Astrocyte (in vitro differentiated cells and primary cell): Measurements from ENCODE around the gene TATDN2. TPM values are rescaled to one million over a fixed set of nuclear protein-coding genes. Genes with fewer than 3 reads are reported as not detected.

Experiments
- DNase-seq: peaks from one replicate; pipeline ENCODE4 v3.0.0-alpha.2; 2010; ENCODE audit warnings: low read depth
- FAIRE-seq: peaks from 2 replicates; lab custom pipeline; 2011; peaks lifted over from hg19 to GRCh38; lab: Jason Lieb, UNC
- H2AFZ ChIP-seq: 2 replicates; pipeline ENCODE4 v1.6.0; 2012; ENCODE audit warnings: low read depth, low read length, inconsistent platforms
- H3K27ac ChIP-seq: 2 replicates; pipeline ENCODE4 v1.5.1; 2011; ENCODE audit warnings: low read depth, low read length, inconsistent platforms
- H3K27me3 ChIP-seq: 2 replicates; pipeline ENCODE4 v1.6.0; 2011; ENCODE audit warnings: low read length, inconsistent platforms; ENCODE audit not compliant: insufficient read depth
- H3K36me3 ChIP-seq: 2 replicates; pipeline ENCODE4 v1.5.1; 2011; ENCODE audit warnings: low read length, inconsistent platforms; ENCODE audit not compliant: insufficient read depth
- H3K4me1 ChIP-seq: 2 replicates; pipeline ENCODE4 v1.5.1; 2011; ENCODE audit warnings: low read length, inconsistent platforms; ENCODE audit not compliant: insufficient read depth
- H3K4me2 ChIP-seq: 2 replicates; pipeline ENCODE4 v1.6.0; 2012; ENCODE audit warnings: low read length, inconsistent platforms
- H3K4me3 ChIP-seq: 2 replicates; pipeline ENCODE4 v1.5.1; 2011; ENCODE audit warnings: low read depth, mild to moderate bottlenecking, low read length, inconsistent platforms; ENCODE audit not compliant: insufficient read depth
- H3K79me2 ChIP-seq: 2 replicates; pipeline ENCODE4 v1.6.0; 2012; ENCODE audit warnings: mild to moderate bottlenecking, low read length, inconsistent platforms; ENCODE audit not compliant: insufficient read depth
- H3K9ac ChIP-seq: 2 replicates; pipeline ENCODE4 v1.6.0; 2012; ENCODE audit warnings: mild to moderate bottlenecking, low read length, inconsistent platforms
- H3K9me3 ChIP-seq: 2 replicates; pipeline ENCODE4 v1.5.1; 2012; ENCODE audit warnings: low read depth, mild to moderate bottlenecking, low read length, inconsistent platforms; ENCODE audit not compliant: insufficient read depth
- H4K20me1 ChIP-seq: 2 replicates; pipeline ENCODE4 v1.6.0; 2012; ENCODE audit warnings: low read length, inconsistent platforms; ENCODE audit not compliant: insufficient read depth
- H3K27ac Mint-ChIP-seq: one replicate; pipeline ENCODE4 v1.8.0; 2021; ENCODE audit warnings: mild to moderate bottlenecking, mixed read lengths; ENCODE audit not compliant: unreplicated experiment
- H3K27me3 Mint-ChIP-seq: one replicate; pipeline ENCODE4 v1.8.0; 2021; ENCODE audit warnings: low read depth, mixed read lengths; ENCODE audit not compliant: unreplicated experiment
- H3K36me3 Mint-ChIP-seq: one replicate; pipeline ENCODE4 v1.8.0; 2021; ENCODE audit warnings: low read depth, mixed read lengths; ENCODE audit not compliant: unreplicated experiment
- H3K4me1 Mint-ChIP-seq: one replicate; pipeline ENCODE4 v1.8.0; 2021; ENCODE audit warnings: low read depth, mixed read lengths; ENCODE audit not compliant: unreplicated experiment
- H3K4me3 Mint-ChIP-seq: one replicate; pipeline ENCODE4 v1.8.0; 2021; ENCODE audit warnings: mild to moderate bottlenecking, moderate library complexity, mixed read lengths; ENCODE audit not compliant: unreplicated experiment
- H3K9me3 Mint-ChIP-seq: one replicate; pipeline ENCODE4 v1.8.0; 2021; ENCODE audit warnings: mild to moderate bottlenecking, mixed read lengths; ENCODE audit not compliant: unreplicated experiment
- EZH2 ChIP-seq: IDR thresholded peaks from 2 replicates; pipeline ENCODE4 v1.6.1; 2012; ENCODE audit warnings: mild to moderate bottlenecking, low read length, inconsistent platforms; ENCODE audit not compliant: insufficient read depth
- total RNA-seq: library from RNA; stranded (reverse); gene quantifications from 2 replicates; pipeline ENCODE4 v1.2.1, GENCODE V29; 2021
- TF ChIP-seq, protein P1 (sequence below): IDR thresholded peaks from 2 replicates; pipeline ENCODE4 v1.5.1; 2011; ENCODE audit warnings: low read depth, mild to moderate bottlenecking, inconsistent platforms, low read length, moderate library complexity; ENCODE audit not compliant: insufficient read depth

The TATDN2 gene
- total RNA-seq, 1 donor from 2014 or later = 29.5 TPM

GRCh38 chr3:10224794-10225665, 23.2 kb upstream of the TATDN2 start:
- H3K4me3 Mint-ChIP-seq = no peak overlapping the region
- Histone ChIP-seq H3K4me2 (no peak overlapping the region), H3K4me1 (peaks cover 17% of the 10 kb centered on the region), H4K20me1 (peaks cover 5% of the 10 kb centered on the region), H3K4me3 (no peak overlapping the region), H3K79me2 (no peaks in the 10 kb centered on the region), H3K36me3 (peaks cover 6% of the 10 kb centered on the region), H3K9me3 (no peaks in the 10 kb centered on the region), H3K9ac (no peak overlapping the region), H3K27me3 (no peaks in the 10 kb centered on the region), H2AFZ (no peak overlapping the region), H3K27ac (no peak overlapping the region)
- peaks cover 4% of the 10 kb centered on the region for H3K4me1 Mint-ChIP-seq
- no peak overlapping the region for H3K27ac Mint-ChIP-seq
- no peaks in the 10 kb centered on the region for H3K9me3 Mint-ChIP-seq
- TF ChIP-seq EZH2 = no peak
- TF ChIP-seq, protein P1, sequence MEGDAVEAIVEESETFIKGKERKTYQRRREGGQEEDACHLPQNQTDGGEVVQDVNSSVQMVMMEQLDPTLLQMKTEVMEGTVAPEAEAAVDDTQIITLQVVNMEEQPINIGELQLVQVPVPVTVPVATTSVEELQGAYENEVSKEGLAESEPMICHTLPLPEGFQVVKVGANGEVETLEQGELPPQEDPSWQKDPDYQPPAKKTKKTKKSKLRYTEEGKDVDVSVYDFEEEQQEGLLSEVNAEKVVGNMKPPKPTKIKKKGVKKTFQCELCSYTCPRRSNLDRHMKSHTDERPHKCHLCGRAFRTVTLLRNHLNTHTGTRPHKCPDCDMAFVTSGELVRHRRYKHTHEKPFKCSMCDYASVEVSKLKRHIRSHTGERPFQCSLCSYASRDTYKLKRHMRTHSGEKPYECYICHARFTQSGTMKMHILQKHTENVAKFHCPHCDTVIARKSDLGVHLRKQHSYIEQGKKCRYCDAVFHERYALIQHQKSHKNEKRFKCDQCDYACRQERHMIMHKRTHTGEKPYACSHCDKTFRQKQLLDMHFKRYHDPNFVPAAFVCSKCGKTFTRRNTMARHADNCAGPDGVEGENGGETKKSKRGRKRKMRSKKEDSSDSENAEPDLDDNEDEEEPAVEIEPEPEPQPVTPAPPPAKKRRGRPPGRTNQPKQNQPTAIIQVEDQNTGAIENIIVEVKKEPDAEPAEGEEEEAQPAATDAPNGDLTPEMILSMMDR = peak; percentile 75
- no peaks in the 10 kb centered on the region for H3K27me3 Mint-ChIP-seq
- FAIRE-seq = no peak
- H3K36me3 Mint-ChIP-seq = no peaks in the 10 kb centered on the region
- DNase-seq = peak; percentile 35

DNA sequence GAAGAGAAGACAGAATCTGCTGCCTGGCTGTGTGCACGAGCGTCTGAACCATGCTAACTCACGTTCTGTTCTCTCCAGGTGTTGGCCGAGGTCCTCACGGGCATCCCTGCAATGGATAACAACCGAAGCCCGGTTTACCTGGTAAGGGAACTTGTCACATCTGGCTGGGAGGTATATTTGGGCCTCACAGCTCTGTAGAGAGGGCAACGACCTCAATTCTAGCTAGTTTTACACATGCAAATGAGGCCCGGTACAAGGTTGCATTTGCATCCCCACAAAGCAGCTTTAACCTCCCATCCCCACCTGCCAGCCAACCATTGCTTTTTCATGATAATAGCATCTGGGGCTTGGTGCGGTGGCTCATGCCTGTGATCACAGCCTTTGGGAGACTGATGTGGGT, 22.0 kb upstream of the TATDN2 start:
- peaks cover 5% of the 10 kb centered on the region for H4K20me1 ChIP-seq
- H3K4me2 ChIP-seq = no peak overlapping the region
- H3K4me3 Mint-ChIP-seq = no peak overlapping the region

More for the DNA sequence above, 22.0 kb upstream of the TATDN2 start:
- no peak overlapping the region for H2AFZ ChIP-seq
- no peak overlapping the region for H3K4me3 ChIP-seq
- H3K27ac Mint-ChIP-seq = no peak overlapping the region
- H3K36me3 Mint-ChIP-seq = no peaks in the 10 kb centered on the region
- no peaks in the 10 kb centered on the region for H3K27me3 ChIP-seq
- no peak for TF ChIP-seq EZH2
- TF ChIP-seq, protein P1 = no peak
- H3K27me3 Mint-ChIP-seq = no peaks in the 10 kb centered on the region
- FAIRE-seq = no peak
- peaks cover 6% of the 10 kb centered on the region for H3K36me3 ChIP-seq
- H3K27ac ChIP-seq = no peak overlapping the region
- no peak for DNase-seq
- peaks cover 2% of the 10 kb centered on the region for H3K4me1 Mint-ChIP-seq
- H3K9me3 Mint-ChIP-seq = no peaks in the 10 kb centered on the region
- no peak overlapping the region for H3K9ac ChIP-seq
- H3K4me1 ChIP-seq = peaks cover 14% of the 10 kb centered on the region
- no peaks in the 10 kb centered on the region for H3K9me3 ChIP-seq
- H3K79me2 ChIP-seq = no peaks in the 10 kb centered on the region
